ENCODE data around the gene DNHD1.

GRCh38 chr11:6548121-6548520 is 51.0 kb downstream of the DNHD1 start:
- TF ChIP-seq POLR2A (IDR thresholded peaks at IDR 0.05): no peak
- no peak for TF ChIP-seq CTCF (IDR thresholded peaks at IDR 0.05)
